Measurements from ENCODE around the gene NCOA7.

GRCh38 chr6:125814481-125814880, 23.7 kb downstream of the NCOA7 start:
- TF ChIP-seq POLR2A (IDR thresholded peaks at IDR 0.05) (no peak), CTCF (IDR thresholded peaks at IDR 0.05) (no peak)

Data from testis (tissue), 2 donors.